ENCODE results near the gene ZNF683. TPM values are rescaled to one million over a fixed set of nuclear protein-coding genes. Genes with fewer than 3 reads are reported as not detected.

The ZNF683 gene
- total and polyA plus RNA-seq, 9 of the 15 experiments (the other 6 are each of a cell fraction or from before 2014, with no cell fraction given) = not detected

GRCh38 chr1:26315874-26316850, 56.4 kb downstream of the ZNF683 start (continued):
- TF ChIP-seq NCOA2 (IDR thresholded peaks at IDR 0.05; ENCODE audit: partially characterized antibody in 2 of 2) (no peak), ZNF699 (CRISPR knock-in tag; IDR thresholded peaks at IDR 0.05; ENCODE audit: insufficient replicate concordance) (no peak), ZC3H11A (IDR thresholded peaks at IDR 0.05; ENCODE audit: low read depth, low read length) (no peak), ZNF274 (IDR thresholded peaks at IDR 0.05; ENCODE audit: borderline replicate concordance, low read depth, low read length) (no peak), ZFX (CRISPR knock-in tag; IDR thresholded peaks at IDR 0.05) (peak; percentile 29), ZNF639 (CRISPR knock-in tag; conservative IDR thresholded peaks at IDR 0.05 in 1 of 2, IDR thresholded peaks at IDR 0.05 in 1 of 2) (no peak), STAT6 (CRISPR knock-in tag; IDR thresholded peaks at IDR 0.05) (no peak), RHOXF2B (CRISPR knock-in tag; conservative IDR thresholded peaks at IDR 0.05) (no peak)
